Keratinocyte (primary cell): ENCODE measurements around the gene FAM107B. TPM values are rescaled to one million over a fixed set of nuclear protein-coding genes. Genes with fewer than 3 reads are reported as not detected.
A peak's percentile ranks its signal among the peaks of the same experiment; 100 is the strongest.

Experiments
- DNase-seq: peaks from one replicate; pipeline ENCODE4 v3.0.0-alpha.2; 2011; ENCODE audit warnings: low read depth, missing footprints, low spot score
- FAIRE-seq: peaks from 2 replicates; lab custom pipeline; 2011; peaks lifted over from hg19 to GRCh38; lab: Jason Lieb, UNC
- H2AFZ ChIP-seq: 2 replicates; pipeline ENCODE4 v1.6.0; 2012; ENCODE audit warnings: low read length, control low read depth, inconsistent platforms; ENCODE audit not compliant: control insufficient read depth
- H3K27ac ChIP-seq: 2 replicates; pipeline ENCODE4 v1.5.1; 2011; ENCODE audit warnings: low read length; ENCODE audit not compliant: control insufficient read depth, insufficient read depth
- H3K27me3 ChIP-seq: 3 replicates; pipeline ENCODE4 v1.6.0; 2011; ENCODE audit warnings: low read length; ENCODE audit not compliant: control insufficient read depth, insufficient read depth; ENCODE audit errors: extremely low read depth
- H3K36me3 ChIP-seq, 2 experiments: 2 replicates in 1 of 2; 3 replicates in 1 of 2; pipeline ENCODE4 v1.5.1; 2011; ENCODE audit warnings: low read length in 2 of 2, mild to moderate bottlenecking in 1 of 2; ENCODE audit not compliant: control insufficient read depth in 2 of 2, insufficient read depth in 2 of 2; ENCODE audit errors: extremely low read depth in 1 of 2
- H3K4me1 ChIP-seq: 3 replicates; pipeline ENCODE4 v1.5.1; 2011; ENCODE audit warnings: low read length; ENCODE audit not compliant: control insufficient read depth, insufficient read depth; ENCODE audit errors: extremely low read depth
- H3K4me2 ChIP-seq: 3 replicates; pipeline ENCODE4 v1.6.0; 2011; ENCODE audit warnings: low read depth, low read length; ENCODE audit not compliant: control insufficient read depth, insufficient read depth; ENCODE audit errors: extremely low read depth
- H3K4me3 ChIP-seq, 3 experiments: fragments of 200-600 bp in 1 of 3; sonication (generic) in 1 of 3; 2 replicates in 2 of 3; 3 replicates in 1 of 3; pipeline ENCODE4 v1.5.1; 2011 to 2016; ENCODE audit warnings: low read length in 3 of 3, mild to moderate bottlenecking in 3 of 3, control low read depth in 2 of 3, inconsistent platforms in 1 of 3, low read depth in 1 of 3, mixed read lengths in 1 of 3, mixed run types in 1 of 3, moderate library complexity in 1 of 3; ENCODE audit not compliant: control insufficient read depth in 2 of 3, insufficient read depth in 2 of 3; ENCODE audit errors: extremely low read depth in 1 of 3
- H3K79me2 ChIP-seq: 2 replicates; pipeline ENCODE4 v1.6.0; 2012; ENCODE audit warnings: low read length; ENCODE audit not compliant: control insufficient read depth, insufficient read depth
- H3K9ac ChIP-seq: 3 replicates; pipeline ENCODE4 v1.6.0; 2011; ENCODE audit warnings: low read length; ENCODE audit not compliant: control insufficient read depth, insufficient read depth; ENCODE audit errors: extremely low read depth
- H3K9me1 ChIP-seq: 3 replicates; pipeline ENCODE4 v1.6.0; 2011; ENCODE audit warnings: low read length; ENCODE audit not compliant: control insufficient read depth, insufficient read depth; ENCODE audit errors: extremely low read depth
- H3K9me3 ChIP-seq: 2 replicates; pipeline ENCODE4 v1.5.1; 2012; ENCODE audit warnings: low read depth, low read length; ENCODE audit not compliant: control insufficient read depth
- H4K20me1 ChIP-seq: 3 replicates; pipeline ENCODE4 v1.6.0; 2011; ENCODE audit warnings: low read length; ENCODE audit not compliant: control insufficient read depth, insufficient read depth; ENCODE audit errors: extremely low read depth
- CTCF ChIP-seq, 3 experiments: IDR thresholded peaks in 1 of 3; conservative IDR thresholded peaks in 1 of 3; optimal IDR thresholded peaks in 1 of 3; 2 replicates in 2 of 3; 3 replicates in 1 of 3; pipeline versions ENCODE3 to v1.5.1; 2011; ENCODE audit warnings: low read length in 3 of 3, mild to moderate bottlenecking in 3 of 3, moderate library complexity in 2 of 3, control low read depth in 1 of 3, inconsistent platforms in 1 of 3; ENCODE audit not compliant: insufficient read depth in 2 of 3; ENCODE audit errors: extremely low read depth in 1 of 3
- EZH2 ChIP-seq: IDR thresholded peaks from one replicate; pipeline ENCODE4 v1.6.1; 2012; ENCODE audit warnings: inconsistent platforms, mild to moderate bottlenecking, low read length, moderate library complexity
- dilution Hi-C: fragments of 300-500 bp; cut with MboI; formaldehyde crosslinking; loops from one replicate; pipeline ENCODE4 v1.7.0; 2020; ENCODE audit warnings: low sequenced_read_pairs; ENCODE audit not compliant: extremely low pct_ligation_motif_present
- polyA plus RNA-seq, 5 experiments: library from polyadenylated mRNA; depleted of rRNA in 3 of 5; stranded (reverse) in 3 of 5; stranded (forward) in 1 of 5; unstranded in 1 of 5; fragments of >200 nt; gene quantifications; 1 replicate in 1 of 5; 2 replicates in 3 of 5; 3 replicates in 1 of 5; pipeline versions ENCODE4 v1.2.1 to v1.2.3, GENCODE V29; 2011 to 2012; ENCODE audit warnings: missing spikeins in 2 of 5, low read depth in 1 of 5, low replicate concordance in 1 of 5

FAM107B gene
- polyA plus RNA-seq, 1 donor (not counting 4 experiments of a cell fraction or from before 2014, with no cell fraction given) = 8.7 TPM

- Histone ChIP-seq H3K4me2 (peak overlapping the region; percentile 3), H3K9ac (no peak overlapping the region), H3K4me1 (peaks cover 12% of the 10 kb centered on the region), H3K79me2 (no peaks in the 10 kb centered on the region), H3K4me3 (no peak overlapping the region), H3K27ac (no peak overlapping the region), H2AFZ (no peak overlapping the region), H3K27me3 (no peaks in the 10 kb centered on the region), H4K20me1 (no peaks in the 10 kb centered on the region), H3K9me1 (no peaks in the 10 kb centered on the region), H3K36me3 (no peaks in the 10 kb centered on the region), H3K9me3 (peaks cover 3% of the 10 kb centered on the region)
- dilution Hi-C loops = no loop called here
- peak; percentile 11 for DNase-seq
- peak; percentile 48 for FAIRE-seq
- TF ChIP-seq EZH2 (no peak), CTCF (optimal IDR thresholded peaks at IDR 0.05 in 1 of 3, IDR thresholded peaks at IDR 0.05 in 1 of 3, conservative IDR thresholded peaks at IDR 0.05 in 1 of 3; ENCODE audit: extremely low read depth in 1 of 3, insufficient read depth in 2 of 3, low read length in 3 of 3) (no peak)
Observed at GRCh38 chr10:14782691-14783363, 8.1 kb upstream of the FAM107B start.

- Histone ChIP-seq H3K9ac (no peak overlapping the region), H3K4me1 (peaks cover 9% of the 10 kb centered on the region), H3K9me3 (peaks cover 3% of the 10 kb centered on the region), H2AFZ (no peak overlapping the region), H3K4me3 (no peak overlapping the region), H3K79me2 (no peaks in the 10 kb centered on the region), H3K4me2 (no peak overlapping the region), H3K27ac (no peak overlapping the region), H3K9me1 (no peaks in the 10 kb centered on the region), H4K20me1 (no peaks in the 10 kb centered on the region), H3K27me3 (no peaks in the 10 kb centered on the region), H3K36me3 (no peaks in the 10 kb centered on the region)
- DNase-seq (no peak), FAIRE-seq (no peak)
- dilution Hi-C loops = no loop called here
- TF ChIP-seq EZH2 (no peak), CTCF (optimal IDR thresholded peaks at IDR 0.05 in 1 of 3, IDR thresholded peaks at IDR 0.05 in 1 of 3, conservative IDR thresholded peaks at IDR 0.05 in 1 of 3; ENCODE audit: extremely low read depth in 1 of 3, insufficient read depth in 2 of 3, low read length in 3 of 3) (no peak)
Observed at GRCh38 chr10:14781763-14782162, 7.1 kb upstream of the FAM107B start.
